ENCODE results near the gene ATP6V1F.

The ATP6V1F gene

DNA sequence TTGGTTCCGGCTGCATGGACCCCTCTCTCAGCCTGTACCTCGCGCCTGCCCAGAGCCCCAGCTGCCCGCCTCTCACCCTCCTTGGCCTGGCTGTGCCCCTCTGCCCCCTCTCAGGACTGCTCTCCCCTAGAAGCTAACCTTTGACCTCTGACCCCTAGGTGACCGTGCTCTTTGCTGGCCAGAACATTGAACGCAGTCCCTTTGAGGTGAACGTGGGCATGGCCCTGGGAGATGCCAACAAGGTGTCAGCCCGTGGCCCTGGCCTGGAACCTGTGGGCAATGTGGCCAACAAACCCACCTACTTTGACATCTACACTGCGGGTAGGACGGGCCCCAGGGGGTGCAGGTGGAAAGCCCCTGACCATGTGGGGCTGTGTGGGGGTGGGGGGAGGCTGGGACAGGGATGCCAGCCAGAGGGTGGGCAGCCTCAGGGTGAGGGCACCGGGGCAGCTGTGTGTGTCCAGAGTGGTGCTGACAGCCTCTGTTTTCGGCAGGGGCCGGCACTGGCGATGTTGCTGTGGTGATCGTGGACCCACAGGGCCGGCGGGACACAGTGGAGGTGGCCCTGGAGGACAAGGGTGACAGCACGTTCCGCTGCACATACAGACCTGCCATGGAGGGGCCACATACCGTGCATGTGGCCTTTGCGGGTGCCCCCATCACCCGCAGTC lies 24.4 kb upstream of the ATP6V1F start:
- TF ChIP-seq CTCF (IDR thresholded peaks at IDR 0.05; ENCODE audit: low read depth, low read length, missing control alignments): no peak
- Histone ChIP-seq H3K27ac (no peak overlapping the region), H3K27me3 (replicated peaks) (no peaks in the 10 kb centered on the region), H3K36me3 (replicated peaks) (peaks cover 83% of the 10 kb centered on the region), H3K4me3 (ENCODE audit: low read depth, low read length) (no peak overlapping the region)
- in situ Hi-C loops (cut with HindIII; ENCODE audit: low pct_ligation_motif_present, low sequenced_read_pairs): no loop called here
- no peak for DNase-seq

- Histone ChIP-seq H3K36me3 (replicated peaks) (peaks cover 92% of the 10 kb centered on the region), H3K27ac (no peak overlapping the region), H3K27me3 (replicated peaks) (no peaks in the 10 kb centered on the region), H3K4me3 (ENCODE audit: low read depth, low read length) (no peak overlapping the region)
- in situ Hi-C loops (cut with HindIII; ENCODE audit: low pct_ligation_motif_present, low sequenced_read_pairs): no loop called here
- DNase-seq: no peak
- TF ChIP-seq CTCF (IDR thresholded peaks at IDR 0.05; ENCODE audit: low read depth, low read length, missing control alignments): no peak
Measured at GRCh38 chr7:128838981-128839731, 23.5 kb upstream of the ATP6V1F start.

DNA sequence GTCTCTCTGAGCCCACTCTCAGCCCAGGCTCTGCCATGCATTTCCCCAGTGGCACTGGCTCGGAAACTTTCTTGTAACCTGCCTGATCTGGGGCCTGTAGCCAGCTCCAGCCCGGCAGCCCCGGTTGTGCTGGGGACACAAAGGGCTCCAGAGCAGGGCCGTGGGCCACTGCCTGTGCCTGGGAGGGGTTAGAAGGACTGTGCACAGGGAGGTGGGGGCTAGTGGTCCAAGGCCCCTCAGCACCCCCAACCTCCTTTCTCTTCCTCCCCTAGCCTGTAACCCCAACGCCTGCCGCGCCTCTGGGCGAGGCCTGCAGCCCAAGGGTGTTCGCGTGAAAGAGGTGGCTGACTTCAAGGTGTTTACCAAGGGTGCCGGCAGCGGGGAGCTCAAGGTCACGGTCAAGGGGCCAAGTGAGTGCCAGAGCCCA lies 22.9 kb upstream of the ATP6V1F start:
- in situ Hi-C loops (cut with HindIII; ENCODE audit: low pct_ligation_motif_present, low sequenced_read_pairs): no loop called here
- H3K4me3 ChIP-seq (ENCODE audit: low read depth, low read length): no peak overlapping the region
- no peaks in the 10 kb centered on the region for H3K27me3 ChIP-seq (replicated peaks)
- no peak overlapping the region for H3K27ac ChIP-seq
- H3K36me3 ChIP-seq (replicated peaks): peaks cover 96% of the 10 kb centered on the region
- no peak for DNase-seq
- TF ChIP-seq CTCF (IDR thresholded peaks at IDR 0.05; ENCODE audit: low read depth, low read length, missing control alignments): no peak

DNA sequence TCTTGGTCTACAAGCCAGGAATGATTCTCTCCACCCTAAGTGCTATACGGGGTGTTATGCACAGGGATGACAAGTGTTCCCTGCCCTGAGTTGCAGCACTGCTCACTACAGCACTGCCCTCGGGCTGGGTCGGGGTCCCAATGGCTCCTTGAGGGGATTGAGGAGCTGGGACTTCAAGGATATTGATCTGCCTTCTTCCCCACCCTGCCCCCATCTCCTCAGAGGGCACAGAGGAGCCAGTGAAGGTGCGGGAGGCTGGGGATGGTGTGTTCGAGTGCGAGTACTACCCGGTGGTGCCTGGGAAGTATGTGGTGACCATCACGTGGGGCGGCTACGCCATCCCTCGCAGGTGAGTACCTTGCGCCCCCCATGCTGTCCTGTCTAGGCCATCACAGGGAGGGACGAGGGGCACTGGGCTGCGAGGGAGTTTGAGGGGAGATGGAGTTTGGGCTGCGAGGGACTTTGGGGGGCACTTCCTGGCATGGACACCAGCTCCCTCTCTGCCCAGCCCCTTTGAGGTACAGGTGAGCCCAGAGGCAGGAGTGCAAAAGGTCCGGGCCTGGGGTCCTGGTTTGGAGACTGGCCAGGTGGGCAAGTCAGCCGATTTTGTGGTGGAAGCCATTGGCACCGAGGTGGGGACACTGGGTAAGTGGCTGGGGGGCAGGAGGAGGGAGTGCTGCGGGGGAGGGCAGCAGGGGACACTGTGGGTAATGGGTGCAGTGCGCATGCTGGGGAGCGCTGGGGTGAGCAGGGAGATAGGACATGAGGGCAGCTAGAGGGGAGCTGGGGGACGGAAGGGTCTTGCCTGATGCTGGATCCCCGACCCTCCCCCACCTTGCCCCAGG lies 22.1 kb upstream of the ATP6V1F start:
- H3K27me3 ChIP-seq (replicated peaks): no peaks in the 10 kb centered on the region
- in situ Hi-C loops (cut with HindIII; ENCODE audit: low pct_ligation_motif_present, low sequenced_read_pairs): no loop called here
- peaks cover 96% of the 10 kb centered on the region for H3K36me3 ChIP-seq (replicated peaks)
- TF ChIP-seq CTCF (IDR thresholded peaks at IDR 0.05; ENCODE audit: low read depth, low read length, missing control alignments): no peak
- no peak overlapping the region for H3K4me3 ChIP-seq (ENCODE audit: low read depth, low read length)
- H3K27ac ChIP-seq: no peak overlapping the region
- DNase-seq: no peak

- no peak for TF ChIP-seq CTCF (IDR thresholded peaks at IDR 0.05; ENCODE audit: low read depth, low read length, missing control alignments)
- in situ Hi-C loops (cut with HindIII; ENCODE audit: low pct_ligation_motif_present, low sequenced_read_pairs): no loop called here
Measured at GRCh38 chr7:128841171-128841690, 21.4 kb upstream of the ATP6V1F start.

More at GRCh38 chr7:128841171-128841690, 21.4 kb upstream of the ATP6V1F start:
- Histone ChIP-seq H3K27ac (no peak overlapping the region), H3K36me3 (replicated peaks) (peaks cover 95% of the 10 kb centered on the region), H3K4me3 (ENCODE audit: low read depth, low read length) (no peak overlapping the region), H3K27me3 (replicated peaks) (no peaks in the 10 kb centered on the region)
- no peak for DNase-seq

All from brain microvascular endothelial cell (primary cell).